AG04450 (cell line): ENCODE data around the gene RANBP17. TPM values are rescaled to one million over a fixed set of nuclear protein-coding genes. Genes with fewer than 3 reads are reported as not detected.
"Not testable (repeated sequence)": the region's sequence is repeated elsewhere in the genome, so short reads cannot be mapped to it uniquely, and the experiment has no call there.

Experiments used
- CTCF ChIA-PET: fragments of 300-600, 350-600 bp; formaldehyde crosslinking; extraction: SDS; loops from one replicate; lab custom pipeline; 2022; ENCODE audit warnings: antibody characterized with exemption, inconsistent platforms; lab: Charles Lee
- POLR2A ChIA-PET: fragments of 350-600 bp; formaldehyde crosslinking; extraction: SDS; loops from one replicate; lab custom pipeline; 2021; ENCODE audit warnings: antibody characterized with exemption, inconsistent platforms; lab: Yijun Ruan, JAX
- DNase-seq: peaks from one replicate; pipeline ENCODE4 v3.0.0-alpha.2; 2011; ENCODE audit warnings: low read depth, low spot score
- H3K27ac ChIP-seq: one replicate; pipeline ENCODE4 v1.5.1; 2012; ENCODE audit warnings: low read depth, low read length, control low read depth
- H3K27me3 ChIP-seq: one replicate; pipeline ENCODE4 v1.6.0; 2012; ENCODE audit warnings: low read length; ENCODE audit not compliant: control insufficient read depth, insufficient read depth
- H3K4me3 ChIP-seq: 2 replicates; pipeline ENCODE4 v1.5.1; 2011; ENCODE audit warnings: mild to moderate bottlenecking, low read depth, low read length, control low read depth
- H3K9me3 ChIP-seq: 2 replicates; pipeline ENCODE4 v1.5.1; 2012; ENCODE audit warnings: low read length; ENCODE audit not compliant: control insufficient read depth, insufficient read depth
- polyA plus RNA-seq: library from polyadenylated mRNA; depleted of rRNA; stranded (reverse); fragments of >200 nt; gene quantifications from 2 replicates; pipeline ENCODE4 v1.2.3, GENCODE V29; 2011
- TF ChIP-seq, protein P1 (sequence below): IDR thresholded peaks from 2 replicates; pipeline ENCODE4 v1.5.1; 2011; ENCODE audit warnings: low read depth, low read length, control low read depth, inconsistent platforms

RANBP17 gene
- polyA plus RNA-seq, 1 experiment, result 11.6 TPM

DNA sequence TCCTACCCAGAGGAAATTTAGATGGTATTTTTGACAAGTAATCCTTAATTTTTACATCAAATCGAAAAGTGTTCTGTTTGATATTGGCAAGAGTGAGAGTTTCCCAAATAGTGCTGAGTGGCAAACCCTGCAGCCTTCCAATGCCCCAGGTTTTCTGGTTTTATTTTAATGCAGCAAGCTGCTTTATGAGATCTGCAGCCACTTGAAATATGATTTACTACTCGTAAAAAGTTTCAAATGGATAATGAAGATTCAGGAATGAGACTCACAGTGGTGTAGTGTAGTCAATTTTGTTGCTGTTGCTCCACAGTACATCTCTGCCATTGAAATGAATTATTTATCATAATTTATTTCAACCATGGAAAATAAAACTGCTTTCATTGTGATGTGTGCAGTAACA, 423.6 kb downstream of the RANBP17 start:
- H3K9me3 ChIP-seq, result no peaks in the 10 kb centered on the region
- CTCF ChIA-PET, result no interaction called here
- TF ChIP-seq, protein P1, sequence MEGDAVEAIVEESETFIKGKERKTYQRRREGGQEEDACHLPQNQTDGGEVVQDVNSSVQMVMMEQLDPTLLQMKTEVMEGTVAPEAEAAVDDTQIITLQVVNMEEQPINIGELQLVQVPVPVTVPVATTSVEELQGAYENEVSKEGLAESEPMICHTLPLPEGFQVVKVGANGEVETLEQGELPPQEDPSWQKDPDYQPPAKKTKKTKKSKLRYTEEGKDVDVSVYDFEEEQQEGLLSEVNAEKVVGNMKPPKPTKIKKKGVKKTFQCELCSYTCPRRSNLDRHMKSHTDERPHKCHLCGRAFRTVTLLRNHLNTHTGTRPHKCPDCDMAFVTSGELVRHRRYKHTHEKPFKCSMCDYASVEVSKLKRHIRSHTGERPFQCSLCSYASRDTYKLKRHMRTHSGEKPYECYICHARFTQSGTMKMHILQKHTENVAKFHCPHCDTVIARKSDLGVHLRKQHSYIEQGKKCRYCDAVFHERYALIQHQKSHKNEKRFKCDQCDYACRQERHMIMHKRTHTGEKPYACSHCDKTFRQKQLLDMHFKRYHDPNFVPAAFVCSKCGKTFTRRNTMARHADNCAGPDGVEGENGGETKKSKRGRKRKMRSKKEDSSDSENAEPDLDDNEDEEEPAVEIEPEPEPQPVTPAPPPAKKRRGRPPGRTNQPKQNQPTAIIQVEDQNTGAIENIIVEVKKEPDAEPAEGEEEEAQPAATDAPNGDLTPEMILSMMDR, result no peak
- no peaks in the 10 kb centered on the region for H3K27me3 ChIP-seq
- no peak overlapping the region for H3K4me3 ChIP-seq
- no peak for DNase-seq
- no peak overlapping the region for H3K27ac ChIP-seq
- POLR2A ChIA-PET, result no interaction called here

GRCh38 chr5:171288066-171288465, 426.2 kb downstream of the RANBP17 start:
- Histone ChIP-seq H3K27ac (no peak overlapping the region), H3K27me3 (no peaks in the 10 kb centered on the region), H3K9me3 (no peaks in the 10 kb centered on the region), H3K4me3 (no peak overlapping the region)
- DNase-seq, result no peak
- CTCF ChIA-PET, result no interaction called here
- TF ChIP-seq, protein P1, result no peak
- POLR2A ChIA-PET, result no interaction called here

DNA sequence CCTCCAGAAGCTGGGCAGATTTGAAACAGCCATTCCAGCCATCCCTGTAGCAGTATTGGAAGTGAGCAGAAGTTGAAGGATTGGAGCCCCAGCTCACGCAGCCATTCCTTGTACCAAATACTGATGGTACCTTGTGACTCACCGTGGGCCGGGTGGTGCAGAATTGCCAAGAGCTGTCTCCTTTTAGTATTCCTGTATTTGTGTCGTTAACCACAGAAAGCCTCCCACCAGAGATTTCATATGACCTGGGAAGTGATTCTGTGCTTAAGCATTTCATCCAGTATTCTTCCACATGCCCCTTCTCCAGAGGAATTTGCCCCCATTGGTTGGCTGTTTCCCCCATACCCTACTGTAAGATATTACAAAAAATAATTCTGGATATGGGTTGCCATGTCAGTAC, 429.6 kb downstream of the RANBP17 start:
- ChIA-PET POLR2A (no interaction called here), CTCF (no interaction called here)
- TF ChIP-seq, protein P1, result no peak
- H3K9me3 ChIP-seq, result no peaks in the 10 kb centered on the region
- no peak overlapping the region for H3K4me3 ChIP-seq
- no peaks in the 10 kb centered on the region for H3K27me3 ChIP-seq
- no peak overlapping the region for H3K27ac ChIP-seq
- no peak for DNase-seq

GRCh38 chr5:171295299-171295698, 433.5 kb downstream of the RANBP17 start:
- no peak for DNase-seq
- no peak overlapping the region for H3K4me3 ChIP-seq
- no peak overlapping the region for H3K27ac ChIP-seq
- POLR2A ChIA-PET, result no interaction called here
- TF ChIP-seq, protein P1, result no peak
- H3K9me3 ChIP-seq, result no peaks in the 10 kb centered on the region
- H3K27me3 ChIP-seq, result no peaks in the 10 kb centered on the region
- CTCF ChIA-PET, result interaction anchor here (0.7 kb wide), 1 partner anchor 47 kb away, joined by 3 read pairs; no protein-coding TSS in a partner anchor

DNA sequence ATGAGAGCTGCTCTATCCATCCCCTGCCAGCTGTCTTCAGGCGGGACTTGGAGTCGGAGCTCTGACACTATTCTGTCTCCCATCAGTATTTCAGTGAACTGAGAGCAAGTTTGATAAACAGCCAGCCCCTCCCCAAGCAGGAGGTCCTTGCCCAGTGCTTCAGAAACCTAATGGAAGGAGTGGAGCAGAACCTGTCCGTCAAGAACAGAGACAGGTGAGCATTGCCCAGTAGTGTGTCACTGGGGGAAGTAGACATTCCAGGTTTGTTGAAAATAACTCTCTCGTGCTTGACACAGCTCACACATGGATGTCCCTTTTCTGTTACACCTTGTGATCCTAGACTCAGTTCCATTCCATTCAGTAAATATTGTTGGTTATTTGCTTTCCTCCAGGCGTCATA, 434.0 kb downstream of the RANBP17 start:
- DNase-seq, result no peak
- Histone ChIP-seq H3K4me3 (no peak overlapping the region), H3K27ac (no peak overlapping the region), H3K27me3 (no peaks in the 10 kb centered on the region), H3K9me3 (no peaks in the 10 kb centered on the region)
- TF ChIP-seq, protein P1, result no peak
- POLR2A ChIA-PET, result no interaction called here
- CTCF ChIA-PET, result no interaction called here

GRCh38 chr5:171297941-171298340, 436.1 kb downstream of the RANBP17 start:
- POLR2A ChIA-PET, H3K4me3 ChIP-seq: not testable (repeated sequence)
- CTCF ChIA-PET, result interaction anchor here (0.8 kb wide), 1 partner anchor 39 kb away, joined by 4 read pairs; no protein-coding TSS in a partner anchor

More at GRCh38 chr5:171297941-171298340, 436.1 kb downstream of the RANBP17 start:
- H3K27ac ChIP-seq, H3K9me3 ChIP-seq, H3K27me3 ChIP-seq, DNase-seq: not testable (repeated sequence)
